ENCODE data around the gene TNFRSF12A. TPM values are rescaled to one million over a fixed set of nuclear protein-coding genes. Genes with fewer than 3 reads are reported as not detected.

TNFRSF12A gene
- total RNA-seq, 1 experiment from 2014 or later: 147 TPM

GRCh38 chr16:3017344-3017743, 2.8 kb upstream of the TNFRSF12A start:
- Histone ChIP-seq H3K9me3 (ENCODE audit: control insufficient read depth, low read depth, low read length) (no peaks in the 10 kb centered on the region), H3T11ph (ENCODE audit: low read length) (no peak overlapping the region), H2BK20ac (ENCODE audit: low read depth, low read length, poor library complexity, severe bottlenecking) (no peak overlapping the region), H3K23ac (ENCODE audit: insufficient read length, low read depth, low read length) (no peak overlapping the region), H2AFZ (ENCODE audit: low read length) (no peak overlapping the region), H3K18ac (ENCODE audit: insufficient read length, low read depth, low read length) (peak overlapping the region; percentile 58), H3K79me1 (ENCODE audit: insufficient read depth, low read depth, low read length, poor library complexity, severe bottlenecking) (no peaks in the 10 kb centered on the region), H3K4me2 (ENCODE audit: insufficient read depth, insufficient read length, low read length) (peak overlapping the region; percentile 81), H4K8ac (replicated peaks; ENCODE audit: insufficient read length, low read depth, low read length) (no peak overlapping the region), H3K27ac (ENCODE audit: insufficient read length, low read depth, low read length) (no peak overlapping the region), H3K56ac (ENCODE audit: insufficient read length, low read depth, low read length) (no peak overlapping the region), H2AK5ac (ENCODE audit: insufficient read length, low read length) (no peak overlapping the region), H2BK15ac (ENCODE audit: low read depth, low read length) (no peak overlapping the region), H3K14ac (ENCODE audit: insufficient read depth, low read length) (peak overlapping the region; percentile 65; the same call in 1 of the 2 replicates), H3K79me2 (ENCODE audit: insufficient read depth, low read length) (peaks cover 9% of the 10 kb centered on the region; the same call in 1 of the 2 replicates), H3K4me1 (ENCODE audit: insufficient read depth, low read length) (peaks cover 2% of the 10 kb centered on the region; the same call in 1 of the 2 replicates), H2BK5ac (ENCODE audit: insufficient read length, low read length) (no peak overlapping the region), H2BK12ac (ENCODE audit: insufficient read length, low read depth, low read length) (no peak overlapping the region), H4K91ac (ENCODE audit: insufficient read length, low read depth, low read length) (no peak overlapping the region), H3K27me3 (ENCODE audit: insufficient read depth, low read length) (no peaks in the 10 kb centered on the region), H2BK120ac (ENCODE audit: low read depth, low read length, poor library complexity, severe bottlenecking) (no peak overlapping the region), H3K9ac (ENCODE audit: extremely low read depth, insufficient read length, low read length) (peak overlapping the region; percentile 79), H3K4ac (ENCODE audit: low read depth, low read length) (no peak overlapping the region; the same call in 1 of the 2 replicates), H3K23me2 (ENCODE audit: insufficient read length, low read depth, low read length, poor library complexity, severe bottlenecking) (peaks cover 28% of the 10 kb centered on the region), H4K5ac (ENCODE audit: insufficient read length, low read depth, low read length) (no peak overlapping the region), H4K20me1 (ENCODE audit: control insufficient read depth, insufficient read depth, insufficient read length) (no peaks in the 10 kb centered on the region)
- Mint-ChIP-seq H3K4me1 (peaks cover 49 to 74% of the 10 kb centered on the region in 2 experiments), H3K27me3 (ENCODE audit: low read depth) (peaks cover 10% of the 10 kb centered on the region), H3K27ac (peak overlapping the region; percentile 90 to 97 (median 91)), H3K36me3 (ENCODE audit: insufficient read depth in 1 of 3, low read depth in 3 of 3) (peaks cover 24 to 44% (median 30%) of the 10 kb centered on the region in 3 experiments), H3K4me3 (peak overlapping the region; percentile 91 to 96), H3K9me3 (no peaks in the 10 kb centered on the region; a peak in 2 of 5 replicates)
- no peak for DNase-seq
- no peak for TF ChIP-seq CTCF (conservative IDR thresholded peaks at IDR 0.05)
- no CpG with 5 or more reads among the region's 20 CpGs for WGBS (ENCODE audit: extremely low coverage, insufficient read length, low lambda C conversion rate)

Measured in H9 (cell line).